Measurements from ENCODE around the gene SZT2.

SZT2 gene

DNA sequence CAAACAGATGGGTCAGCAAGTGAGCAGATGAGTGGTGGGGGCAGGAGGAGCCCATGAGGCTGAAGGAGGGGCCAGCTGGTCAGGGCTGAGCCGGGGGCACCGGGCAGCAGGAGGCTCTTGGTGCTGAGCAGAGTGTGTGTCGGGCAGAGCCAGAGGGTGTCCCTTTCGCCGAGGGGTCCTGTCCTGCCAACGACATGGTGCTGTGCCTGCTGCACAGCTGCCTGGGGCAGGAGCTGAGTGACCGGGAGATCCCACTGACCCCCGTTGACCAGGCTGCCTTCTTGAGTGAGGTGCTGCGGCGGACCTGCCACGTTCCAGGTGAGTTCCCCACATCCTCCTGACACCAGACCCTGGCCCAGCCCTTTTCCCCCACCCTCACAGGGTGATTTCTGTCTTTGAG lies 36.5 kb downstream of the SZT2 start:
- DNase-seq, result no peak

GRCh38 chr1:43427524-43427923 lies 37.8 kb downstream of the SZT2 start:
- no peak for DNase-seq

DNA sequence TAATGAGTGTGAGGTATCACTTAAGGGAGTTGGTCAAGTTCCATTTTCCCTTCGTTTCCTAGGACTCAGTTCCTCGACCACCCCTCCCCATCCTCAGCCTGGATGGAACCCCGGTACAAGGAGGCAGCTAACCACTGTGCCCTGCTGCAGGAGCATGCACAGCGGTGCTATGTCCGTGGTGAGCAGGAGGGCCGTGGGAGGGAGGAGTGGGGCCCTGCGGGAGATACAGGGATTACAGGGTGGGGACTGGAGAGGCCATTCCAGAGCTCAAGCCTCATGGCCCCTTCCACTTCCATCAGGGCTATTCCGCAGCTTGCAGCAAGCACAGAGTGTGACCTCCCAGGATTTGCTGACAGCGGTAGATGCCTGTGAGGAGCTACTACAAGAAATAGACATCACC lies 38.2 kb downstream of the SZT2 start:
- no peak for DNase-seq

- no peak for DNase-seq
Observed at GRCh38 chr1:43430831-43431230, 41.1 kb downstream of the SZT2 start.

DNA sequence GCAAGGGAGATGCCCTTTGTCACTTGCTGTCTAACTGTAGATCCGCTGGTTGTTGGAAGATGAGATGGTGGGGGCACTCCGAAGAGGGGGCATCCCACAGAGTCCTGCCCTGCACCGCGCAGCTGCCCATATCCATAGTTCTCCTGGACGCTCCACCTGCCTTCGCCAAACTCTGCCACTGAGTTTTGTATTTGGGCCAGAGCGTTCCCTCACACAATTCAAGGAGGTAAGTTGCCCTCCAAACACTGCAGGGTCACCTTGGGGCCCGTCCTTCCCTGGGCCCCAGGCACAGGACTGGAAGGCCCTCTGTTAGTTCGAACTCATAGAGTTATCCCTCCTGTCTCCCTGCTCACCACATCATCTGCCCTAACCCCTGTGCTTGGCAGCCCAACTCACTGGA lies 42.0 kb downstream of the SZT2 start:
- no peak for DNase-seq

- no peak for DNase-seq
Observed at GRCh38 chr1:43432171-43432860, 42.6 kb downstream of the SZT2 start.

- no peak for DNase-seq
Observed at GRCh38 chr1:43432907-43433306, 43.2 kb downstream of the SZT2 start.

- DNase-seq, result no peak
Observed at GRCh38 chr1:43434256-43434655, 44.6 kb downstream of the SZT2 start.

DNA sequence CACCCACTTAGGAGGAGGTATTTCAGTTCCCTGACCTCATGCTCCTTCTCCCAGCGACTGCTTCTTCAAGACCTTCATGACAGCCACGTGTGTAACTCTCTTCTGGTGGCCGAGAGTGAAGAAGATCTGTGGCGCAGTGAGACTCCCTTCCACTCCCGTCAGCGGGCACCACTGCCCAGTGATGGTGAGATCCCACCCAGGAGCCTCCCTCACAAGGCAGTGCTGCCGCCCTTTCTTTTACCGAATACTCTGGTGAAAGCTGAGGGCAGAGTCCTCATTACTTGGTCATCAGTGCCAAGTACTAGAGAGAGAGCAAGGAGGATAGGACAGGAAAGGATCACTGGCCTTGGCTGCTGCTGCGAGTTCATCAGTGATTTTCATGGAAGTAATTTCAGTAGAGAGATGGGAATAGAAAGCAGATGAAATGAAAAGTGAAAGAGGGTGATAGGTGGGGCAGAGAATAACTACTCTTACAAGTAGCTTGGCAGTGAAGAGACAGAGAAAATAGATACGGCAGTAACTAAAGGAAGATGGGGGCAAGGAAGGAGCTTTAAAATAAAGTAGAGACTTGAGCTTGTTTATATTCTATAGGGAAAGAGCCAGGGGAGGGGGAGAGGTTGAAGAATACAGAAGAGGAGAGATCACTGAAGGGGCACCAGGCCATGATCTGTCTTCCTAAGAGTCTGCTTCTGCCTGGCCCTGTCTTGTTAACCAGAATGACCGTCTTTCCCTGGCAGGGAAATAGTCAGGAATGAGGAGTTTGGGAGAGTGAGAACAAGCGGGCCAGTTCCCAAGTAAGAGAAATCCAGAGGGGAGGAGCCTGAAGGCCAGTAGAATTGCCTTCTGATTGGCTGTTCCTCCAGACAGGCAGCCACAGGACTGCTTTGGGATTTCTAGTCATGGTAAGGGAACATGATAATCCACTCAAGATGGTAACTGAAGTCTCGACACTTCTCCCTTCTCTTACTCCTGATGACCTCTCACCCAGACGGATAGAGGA lies 45.7 kb downstream of the SZT2 start:
- DNase-seq, result no peak

- no peak for DNase-seq
Observed at GRCh38 chr1:43436371-43436770, 46.7 kb downstream of the SZT2 start.

DNA sequence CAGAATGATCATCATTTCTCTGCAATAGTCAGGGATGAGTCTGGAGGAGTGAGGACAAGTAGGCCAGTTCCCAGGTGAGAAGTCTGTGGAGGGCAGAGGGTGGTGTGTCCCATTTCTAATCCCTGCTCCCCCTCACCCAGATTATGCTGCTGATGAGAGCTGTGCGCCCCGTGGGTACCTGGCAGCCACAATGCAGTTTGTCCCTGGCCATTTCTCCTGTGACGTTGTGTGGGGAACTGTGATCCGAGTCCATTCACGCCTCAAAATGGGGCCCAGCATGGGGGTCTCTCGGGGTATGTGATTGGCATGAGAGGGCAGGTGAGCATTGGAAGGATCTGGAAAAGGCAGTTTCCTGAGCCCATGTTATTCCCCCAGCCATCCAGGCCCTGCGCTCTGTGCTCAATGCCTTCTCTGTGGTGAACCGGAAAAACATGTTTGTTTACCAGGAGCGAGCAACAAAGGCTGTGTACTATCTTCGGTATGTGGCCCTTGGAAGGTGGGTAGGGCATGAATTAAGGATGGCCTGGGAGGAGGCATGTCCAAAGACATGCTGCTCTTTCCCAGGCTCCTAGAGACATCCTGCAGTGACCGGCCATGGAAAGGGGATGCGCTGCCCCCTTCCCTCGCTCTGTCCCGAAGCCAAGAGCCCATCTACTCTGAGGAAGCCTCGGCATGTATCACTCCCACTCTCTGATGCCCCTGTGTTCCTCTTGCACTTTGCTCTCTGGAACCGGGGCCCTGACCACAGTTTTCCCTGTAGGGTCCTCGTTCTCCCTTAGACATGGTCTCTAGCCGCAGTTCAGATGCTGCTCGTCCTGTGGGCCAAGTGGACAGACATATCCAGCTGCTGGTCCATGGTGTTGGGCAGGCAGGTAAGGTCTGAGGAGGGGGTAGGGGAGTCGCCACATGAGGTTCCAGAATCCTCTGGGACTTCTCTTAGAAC lies 47.6 kb downstream of the SZT2 start:
- DNase-seq, result no peak

GRCh38 chr1:43438006-43438405 lies 48.3 kb downstream of the SZT2 start:
- no peak for DNase-seq

GRCh38 chr1:43438576-43438952 lies 48.9 kb downstream of the SZT2 start:
- DNase-seq, result no peak

- no peak for DNase-seq
Observed at GRCh38 chr1:43438953-43439581, 49.4 kb downstream of the SZT2 start.

DNA sequence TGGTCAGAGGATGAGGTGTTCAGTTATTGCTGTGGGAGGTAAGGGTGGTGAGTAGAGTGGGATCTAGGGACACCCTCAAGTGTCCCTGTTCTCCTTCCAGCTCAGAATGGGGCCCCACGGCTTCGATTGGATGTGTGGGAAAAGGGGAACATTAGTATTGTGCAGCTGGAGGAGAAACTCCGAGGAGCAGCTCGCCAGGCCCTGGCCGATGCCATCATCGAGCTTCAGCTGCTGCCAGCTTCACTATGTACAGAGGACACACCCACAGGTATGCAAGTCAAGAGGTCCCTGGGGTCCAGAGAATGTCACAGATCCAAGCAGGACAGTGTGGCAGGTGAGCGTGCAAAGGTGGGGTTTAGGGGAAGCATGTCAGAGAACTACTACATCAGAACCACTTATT lies 50.1 kb downstream of the SZT2 start:
- no peak for DNase-seq

DNA sequence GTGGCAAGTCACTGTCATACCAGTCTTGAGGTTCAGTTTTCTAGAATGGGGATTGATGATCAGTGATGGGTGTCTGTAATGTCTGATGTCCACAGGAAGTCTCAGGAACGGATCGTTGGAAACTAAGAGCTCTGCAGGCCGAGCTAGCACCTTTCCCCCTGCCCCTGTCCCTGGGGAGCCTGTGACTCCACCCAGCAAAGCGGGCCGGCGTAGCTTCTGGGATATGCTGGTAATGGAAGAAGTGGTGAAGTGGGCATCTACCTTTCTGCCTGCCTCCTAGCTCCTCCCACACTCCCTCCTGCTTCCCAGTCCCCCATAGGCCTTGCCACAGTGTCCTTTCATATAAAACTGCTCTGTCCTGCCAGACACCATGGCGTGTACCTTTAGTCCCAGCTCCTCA lies 50.7 kb downstream of the SZT2 start:
- no peak for DNase-seq

- no peak for DNase-seq
Observed at GRCh38 chr1:43441166-43441893, 51.6 kb downstream of the SZT2 start.

DNA sequence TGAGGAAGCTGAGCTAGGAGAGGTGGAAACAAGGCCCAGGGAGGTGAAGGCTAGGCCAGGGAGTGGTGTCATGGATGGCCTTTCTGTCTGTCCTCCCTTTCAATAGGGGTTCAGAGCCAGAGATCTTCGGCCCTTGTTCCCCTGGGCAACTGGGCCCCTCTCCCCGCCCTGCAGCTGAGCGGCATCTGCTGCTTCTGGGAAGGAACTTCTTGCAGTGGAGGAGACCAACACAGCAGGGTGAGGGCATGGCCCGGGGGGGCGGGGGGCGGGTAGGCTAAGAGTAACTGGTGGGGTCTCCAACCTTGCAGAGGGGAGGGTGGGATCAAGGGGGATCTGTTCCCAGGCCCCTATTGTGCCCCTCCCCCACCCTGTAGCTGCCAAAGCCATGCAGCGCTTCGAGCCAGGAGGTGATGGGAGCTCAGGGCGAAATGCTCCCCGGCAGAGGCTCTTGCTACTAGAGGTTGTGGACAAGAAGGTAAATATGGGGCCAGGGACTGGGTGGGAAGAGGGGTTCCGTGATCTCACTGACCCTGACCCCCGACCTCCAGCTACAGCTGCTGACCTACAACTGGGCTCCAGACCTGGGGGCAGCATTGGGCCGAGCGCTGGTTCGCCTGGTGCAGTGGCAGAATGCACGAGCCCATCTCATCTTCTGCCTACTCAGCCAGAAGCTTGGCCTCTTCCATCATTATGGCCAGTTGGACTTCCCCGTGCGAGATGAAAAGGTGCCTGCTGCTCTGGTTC lies 52.4 kb downstream of the SZT2 start:
- DNase-seq, result no peak

GRCh38 chr1:43442756-43443155 lies 53.1 kb downstream of the SZT2 start:
- no peak for DNase-seq

DNA sequence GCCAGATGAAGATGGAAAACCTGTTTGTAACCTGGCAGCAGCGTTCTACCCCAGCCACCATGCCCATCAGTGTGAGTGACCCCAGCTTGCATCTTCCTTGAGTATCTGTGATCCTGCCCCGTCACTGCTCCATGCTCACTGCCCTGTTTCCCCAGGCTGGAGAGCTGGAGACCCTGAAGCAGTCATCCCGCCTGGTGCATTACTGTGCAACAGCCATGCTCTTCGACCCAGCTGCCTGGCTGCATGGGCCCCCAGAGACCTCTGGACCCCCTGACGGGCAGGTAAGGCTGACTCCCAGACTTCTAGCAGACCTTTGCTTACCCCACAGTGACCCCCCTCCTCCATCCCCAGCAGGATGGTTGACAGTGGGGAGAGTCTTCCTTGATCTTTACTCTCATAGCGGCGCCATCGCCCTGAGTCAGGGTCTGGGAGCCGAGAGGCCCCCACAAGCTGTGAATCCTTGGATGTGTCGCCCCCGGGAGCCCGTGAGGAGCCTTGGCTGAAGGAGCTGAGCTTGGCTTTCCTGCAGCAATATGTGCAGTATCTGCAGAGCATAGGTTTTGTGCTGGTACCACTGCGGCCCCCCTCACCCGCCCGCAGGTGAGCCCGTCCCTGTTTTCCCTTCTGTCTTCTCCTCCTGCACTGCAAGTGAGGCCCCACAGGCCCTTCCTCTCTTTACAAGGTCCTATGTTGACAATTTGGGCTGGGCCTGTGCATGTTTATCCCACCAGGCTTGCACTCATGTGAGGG lies 53.7 kb downstream of the SZT2 start:
- no peak for DNase-seq
